ENCODE data around the gene TCAF1.
"Not testable (repeated sequence)": the region's sequence is repeated elsewhere in the genome, so short reads cannot be mapped to it uniquely, and the experiment has no call there.

TCAF1 gene

GRCh38 chr7:143806664-143807071 is 95.3 kb downstream of the TCAF1 start:
- not testable (repeated sequence) for DNase-seq (ENCODE audit: extremely low read depth in 1 of 2, low read depth in 1 of 2)

Measured in activated CD8-positive, alpha-beta memory T cell treated with anti-CD3 and anti-CD28 coated beads for 1 hour (primary cell).